Lung (tissue), 12 donors: ENCODE measurements around the gene USP16. TPM values are rescaled to one million over a fixed set of nuclear protein-coding genes. Genes with fewer than 3 reads are reported as not detected.
"Not testable (repeated sequence)": the region's sequence is repeated elsewhere in the genome, so short reads cannot be mapped to it uniquely, and the experiment has no call there.

Source experiments
- ATAC-seq: fragments of 200-7000 bp; cut with Tn5 transposase; one replicate; pipeline ENCODE4 v1.9.1; 2020; ENCODE audit warnings: moderate number of reproducible peaks; ENCODE audit not compliant: insufficient read depth, low FRiP score
- DNase-seq, 3 donors: peaks; one replicate each; pipeline ENCODE4 v3.0.0-alpha.2; 2013 to 2017
- H3K27ac ChIP-seq, 2 donors: one replicate each; pipeline ENCODE4 v1.5.1; 2013; ENCODE audit warnings: mild to moderate bottlenecking in 2 of 2, moderate library complexity in 2 of 2, control low read depth in 1 of 2, inconsistent platforms in 1 of 2, low read depth in 1 of 2, low read length in 1 of 2
- H3K27me3 ChIP-seq, 3 donors: one replicate each; pipeline ENCODE4 v1.5.1; 2013; ENCODE audit warnings: low read length in 2 of 3; ENCODE audit not compliant: control insufficient read depth in 3 of 3, insufficient read depth in 3 of 3
- H3K36me3 ChIP-seq, 4 donors: one replicate each; pipeline ENCODE4 v1.5.1; 2013; ENCODE audit warnings: low read length in 4 of 4, mild to moderate bottlenecking in 1 of 4, moderate library complexity in 1 of 4; ENCODE audit not compliant: control insufficient read depth in 4 of 4, insufficient read depth in 4 of 4
- H3K4me1 ChIP-seq, 5 donors: one replicate each; pipeline ENCODE4 v1.5.1; 2013; ENCODE audit warnings: low read length in 5 of 5, mild to moderate bottlenecking in 2 of 5, moderate library complexity in 1 of 5; ENCODE audit not compliant: control insufficient read depth in 5 of 5, insufficient read depth in 5 of 5
- H3K4me3 ChIP-seq: one replicate; pipeline ENCODE4 v1.5.1; 2013; ENCODE audit warnings: mild to moderate bottlenecking, control low read depth, moderate library complexity
- H3K9ac ChIP-seq, 2 donors: one replicate each; pipeline ENCODE4 v1.5.1; 2013; ENCODE audit warnings: low read length in 2 of 2, control low read depth in 1 of 2; ENCODE audit not compliant: insufficient read depth in 1 of 2
- H3K9me3 ChIP-seq, 4 donors: one replicate each; pipeline ENCODE4 v1.5.1; 2013; ENCODE audit warnings: low read length in 3 of 4, mild to moderate bottlenecking in 1 of 4, moderate library complexity in 1 of 4; ENCODE audit not compliant: control insufficient read depth in 4 of 4, insufficient read depth in 3 of 4
- WGBS, 2 donors: extraction: QIAGEN DNeasy Blood & Tissue Kit; methylation state at CpG; one replicate each; pipeline ENCODE4 v1.1.7; 2013; 5-methylcytosine and 5-hydroxymethylcytosine counted together
- polyA plus RNA-seq, 2 donors: library from polyadenylated mRNA; stranded (reverse); fragments of 200-250 nt; gene quantifications; one replicate each; pipeline ENCODE4 v1.2.1, GENCODE V29; 2013
- total RNA-seq, 2 donors: library from RNA; depleted of rRNA in 1 of 2; stranded (reverse); fragments of >200 nt in 1 of 2; gene quantifications; one replicate each; pipeline ENCODE4 v1.2.1, GENCODE V29; 2014 to 2021
- TF ChIP-seq, protein P1 (sequence below): IDR thresholded peaks from 2 replicates; pipeline ENCODE4 v1.5.1; 2012; ENCODE audit warnings: mild to moderate bottlenecking; ENCODE audit errors: control extremely low read depth, extremely low read depth
- donor health status: control.
- donor health status: control.
- donor health status: Bipolar disorder and iron deficiency.
- donor health status: healthy.
- donor health status: DM: yes; HTN: yes; CAD: no.

The USP16 gene
- total and polyA plus RNA-seq, 4 donors: 22.7 to 42.3 (median 28.5) TPM

DNA sequence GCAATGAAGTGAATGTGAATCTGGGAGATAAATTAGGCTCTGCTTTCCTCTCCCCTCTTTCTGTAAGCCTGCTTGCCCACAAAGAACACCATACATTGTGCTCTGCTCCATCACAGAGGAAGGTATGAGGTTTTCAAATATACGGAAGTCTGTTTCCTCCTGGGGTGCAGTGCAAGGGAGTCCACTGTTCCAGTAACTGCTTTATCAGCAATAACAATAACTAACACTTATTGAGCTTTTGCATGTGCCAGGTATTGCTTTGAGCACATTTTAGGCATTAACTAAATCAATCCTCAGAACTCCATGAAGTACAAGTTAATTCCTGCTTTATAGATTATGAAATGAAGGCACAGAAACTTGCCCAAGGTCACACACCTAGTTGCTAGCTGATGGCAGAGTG lies 41.8 kb upstream of the USP16 start:
- Histone ChIP-seq H3K9ac (no peak overlapping the region), H3K36me3 (peaks cover 16 to 30% (median 23%) of the 10 kb centered on the region in 4 donors), H3K27ac (no peak overlapping the region), H3K27me3 (no peaks in the 10 kb centered on the region), H3K9me3 (no peaks in the 10 kb centered on the region), H3K4me3 (no peak overlapping the region), H3K4me1 (no peaks in the 10 kb centered on the region)
- DNase-seq: no peak
- 62 to 75% methylated on average over 1 of the region's 1 CpG for WGBS, 2 donors
- TF ChIP-seq, protein P1, sequence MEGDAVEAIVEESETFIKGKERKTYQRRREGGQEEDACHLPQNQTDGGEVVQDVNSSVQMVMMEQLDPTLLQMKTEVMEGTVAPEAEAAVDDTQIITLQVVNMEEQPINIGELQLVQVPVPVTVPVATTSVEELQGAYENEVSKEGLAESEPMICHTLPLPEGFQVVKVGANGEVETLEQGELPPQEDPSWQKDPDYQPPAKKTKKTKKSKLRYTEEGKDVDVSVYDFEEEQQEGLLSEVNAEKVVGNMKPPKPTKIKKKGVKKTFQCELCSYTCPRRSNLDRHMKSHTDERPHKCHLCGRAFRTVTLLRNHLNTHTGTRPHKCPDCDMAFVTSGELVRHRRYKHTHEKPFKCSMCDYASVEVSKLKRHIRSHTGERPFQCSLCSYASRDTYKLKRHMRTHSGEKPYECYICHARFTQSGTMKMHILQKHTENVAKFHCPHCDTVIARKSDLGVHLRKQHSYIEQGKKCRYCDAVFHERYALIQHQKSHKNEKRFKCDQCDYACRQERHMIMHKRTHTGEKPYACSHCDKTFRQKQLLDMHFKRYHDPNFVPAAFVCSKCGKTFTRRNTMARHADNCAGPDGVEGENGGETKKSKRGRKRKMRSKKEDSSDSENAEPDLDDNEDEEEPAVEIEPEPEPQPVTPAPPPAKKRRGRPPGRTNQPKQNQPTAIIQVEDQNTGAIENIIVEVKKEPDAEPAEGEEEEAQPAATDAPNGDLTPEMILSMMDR: no peak
- ATAC-seq: no peak

DNA sequence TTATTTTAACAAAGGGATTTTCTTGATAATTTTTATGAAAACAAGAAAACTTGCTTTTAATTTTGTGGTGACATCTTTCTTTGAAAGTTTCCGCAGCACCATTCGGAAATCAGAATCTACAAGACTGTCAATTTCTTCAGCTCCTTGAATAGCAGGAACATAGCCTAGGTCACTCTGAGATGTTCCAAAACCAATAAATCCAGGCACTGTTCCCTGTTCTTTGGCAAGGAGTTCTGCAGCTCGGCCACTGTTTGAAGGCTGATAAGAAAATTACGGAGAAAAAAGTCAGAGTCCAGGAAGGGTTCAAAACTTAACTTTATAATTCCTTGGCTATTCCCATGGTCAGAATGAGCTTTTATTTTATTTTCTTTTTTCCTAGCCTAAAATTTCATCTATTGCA lies 37.8 kb upstream of the USP16 start:
- Histone ChIP-seq H3K27me3 (no peaks in the 10 kb centered on the region), H3K4me3 (no peak overlapping the region), H3K27ac (no peak overlapping the region), H3K9me3 (no peaks in the 10 kb centered on the region), H3K36me3 (peaks cover 3 to 19% (median 16%) of the 10 kb centered on the region in 4 donors), H3K4me1 (peaks cover 0 to 6% (median 3%) of the 10 kb centered on the region in 5 donors), H3K9ac (no peak overlapping the region)
- ATAC-seq (no peak), DNase-seq (no peak)
- WGBS, 2 donors: 94 to 97% methylated on average over 4 of the region's 4 CpGs
- TF ChIP-seq, protein P1: no peak

DNA sequence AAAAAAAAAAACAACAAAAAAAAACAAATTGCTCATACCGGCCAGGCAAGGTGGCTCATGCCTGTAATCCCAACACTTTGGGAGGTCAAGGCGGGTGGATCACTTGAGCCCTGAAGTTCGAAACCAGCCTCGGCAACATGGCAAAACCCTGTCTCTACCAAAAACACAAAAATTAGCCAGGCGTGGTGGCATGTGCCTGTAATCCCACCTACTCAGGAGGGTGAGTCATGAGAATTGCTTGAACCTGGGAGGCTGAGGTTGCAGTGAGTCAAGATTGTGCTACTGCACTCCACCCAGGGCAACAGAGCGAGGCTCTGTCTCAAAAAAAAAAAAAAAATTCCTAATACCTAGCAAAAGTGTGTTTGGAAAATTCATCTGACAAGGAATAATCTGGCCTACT lies 36.3 kb upstream of the USP16 start:
- not testable (repeated sequence) for H3K27ac ChIP-seq, H3K9ac ChIP-seq, DNase-seq, H3K4me3 ChIP-seq, H3K27me3 ChIP-seq, H3K9me3 ChIP-seq, ATAC-seq
- WGBS, 2 donors: 94 to 96% methylated on average over 6 of the region's 6 CpGs
- Histone ChIP-seq H3K36me3 (peaks cover 3 to 13% (median 7%) of the 10 kb centered on the region in 4 donors), H3K4me1 (peaks cover 0 to 13% (median 5%) of the 10 kb centered on the region in 5 donors)

DNA sequence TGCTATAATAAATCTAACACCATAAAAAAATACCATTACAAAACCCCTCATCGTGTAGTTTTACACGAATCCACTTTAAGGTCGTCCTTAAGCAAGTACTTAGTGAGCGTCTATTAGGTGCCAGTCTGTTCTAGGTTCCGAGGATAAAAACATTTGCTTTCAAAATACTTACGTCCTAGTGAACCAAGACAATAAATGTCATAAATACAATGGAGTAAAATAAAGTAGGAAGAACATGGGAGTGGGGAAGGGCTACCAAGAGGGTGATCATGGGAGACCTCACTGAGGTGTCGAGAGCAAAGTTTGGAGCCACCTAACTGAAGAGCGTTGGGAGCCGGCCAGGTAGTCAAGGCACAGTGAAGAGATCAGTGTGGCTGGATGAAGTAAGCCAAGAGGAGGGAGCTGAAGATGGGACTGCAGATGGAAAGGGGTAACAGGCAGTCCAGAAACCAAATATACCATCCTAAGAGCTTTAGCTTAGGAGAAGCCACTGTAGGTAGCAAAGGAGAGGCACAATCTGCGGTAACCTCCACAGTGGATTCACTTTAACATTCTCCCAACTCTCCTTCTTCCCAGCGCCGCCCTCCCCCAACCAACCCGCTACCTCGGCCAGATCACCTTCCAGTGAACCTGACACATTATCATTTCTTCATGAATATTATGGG lies 32.5 kb upstream of the USP16 start:
- H3K9me3 ChIP-seq: no peaks in the 10 kb centered on the region

More for the DNA sequence above, 32.5 kb upstream of the USP16 start:
- Histone ChIP-seq H3K27ac (peak overlapping the region; percentile 94), H3K27me3 (no peaks in the 10 kb centered on the region), H3K36me3 (peaks cover 0 to 4% (median 0%) of the 10 kb centered on the region in 4 donors), H3K4me3 (peak overlapping the region; percentile 94), H3K4me1 (peaks cover 0 to 17% (median 6%) of the 10 kb centered on the region in 5 donors), H3K9ac (peak overlapping the region; percentile 94 to 95)
- 5% methylated on average over 14 of the region's 14 CpGs for WGBS, 2 donors
- peak in 2 of 3 donors; percentile 6 to 13 for DNase-seq
- TF ChIP-seq, protein P1: no peak
- ATAC-seq: no peak
